ENCODE data around the gene MRGPRD. TPM values are rescaled to one million over a fixed set of nuclear protein-coding genes. Genes with fewer than 3 reads are reported as not detected.
"Not testable (repeated sequence)": the region's sequence is repeated elsewhere in the genome, so short reads cannot be mapped to it uniquely, and the experiment has no call there.

Gene MRGPRD
- total RNA-seq, 4 donors from 2014 or later: not detected

DNA sequence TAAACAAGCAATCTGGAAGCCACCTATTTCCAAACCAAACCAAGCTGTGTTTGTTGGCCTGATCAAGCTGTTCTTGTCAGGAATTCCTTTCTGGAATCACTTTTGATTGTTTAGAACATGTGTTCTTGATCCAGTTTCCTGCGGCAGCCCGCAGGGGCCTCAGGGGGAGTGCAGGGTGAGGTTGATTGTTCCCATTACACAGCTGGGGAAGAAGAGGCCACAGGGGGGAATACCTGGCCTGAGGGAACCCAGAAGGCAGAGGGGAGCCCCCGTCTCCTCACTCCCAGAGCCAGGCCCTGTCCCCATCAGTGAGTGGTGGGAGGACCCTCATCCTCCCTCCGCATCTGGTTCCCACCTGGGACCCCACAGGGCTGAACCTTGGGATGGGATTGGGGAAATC is 4.2 kb downstream of the MRGPRD start:
- H3K36me3 ChIP-seq: no peaks in the 10 kb centered on the region
- no peak overlapping the region for H3K4me3 ChIP-seq
- H3K27ac ChIP-seq: no peak overlapping the region
- no peaks in the 10 kb centered on the region for H3K27me3 ChIP-seq
- TF ChIP-seq, protein P1, sequence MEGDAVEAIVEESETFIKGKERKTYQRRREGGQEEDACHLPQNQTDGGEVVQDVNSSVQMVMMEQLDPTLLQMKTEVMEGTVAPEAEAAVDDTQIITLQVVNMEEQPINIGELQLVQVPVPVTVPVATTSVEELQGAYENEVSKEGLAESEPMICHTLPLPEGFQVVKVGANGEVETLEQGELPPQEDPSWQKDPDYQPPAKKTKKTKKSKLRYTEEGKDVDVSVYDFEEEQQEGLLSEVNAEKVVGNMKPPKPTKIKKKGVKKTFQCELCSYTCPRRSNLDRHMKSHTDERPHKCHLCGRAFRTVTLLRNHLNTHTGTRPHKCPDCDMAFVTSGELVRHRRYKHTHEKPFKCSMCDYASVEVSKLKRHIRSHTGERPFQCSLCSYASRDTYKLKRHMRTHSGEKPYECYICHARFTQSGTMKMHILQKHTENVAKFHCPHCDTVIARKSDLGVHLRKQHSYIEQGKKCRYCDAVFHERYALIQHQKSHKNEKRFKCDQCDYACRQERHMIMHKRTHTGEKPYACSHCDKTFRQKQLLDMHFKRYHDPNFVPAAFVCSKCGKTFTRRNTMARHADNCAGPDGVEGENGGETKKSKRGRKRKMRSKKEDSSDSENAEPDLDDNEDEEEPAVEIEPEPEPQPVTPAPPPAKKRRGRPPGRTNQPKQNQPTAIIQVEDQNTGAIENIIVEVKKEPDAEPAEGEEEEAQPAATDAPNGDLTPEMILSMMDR (IDR thresholded peaks at IDR 0.05): no peak
- TF ChIP-seq POLR2AphosphoS5 (IDR thresholded peaks at IDR 0.05) (no peak), POLR2A (IDR thresholded peaks at IDR 0.05) (no peak), EP300 (IDR thresholded peaks at IDR 0.05) (no peak)
- H3K9me3 ChIP-seq: no peaks in the 10 kb centered on the region
- H3K4me1 ChIP-seq: peaks cover 9% of the 10 kb centered on the region
- WGBS: 38% methylated on average over 4 of the region's 4 CpGs
- peak; percentile 26 to 40 for DNase-seq (ENCODE audit: low spot score in 2 of 2)

DNA sequence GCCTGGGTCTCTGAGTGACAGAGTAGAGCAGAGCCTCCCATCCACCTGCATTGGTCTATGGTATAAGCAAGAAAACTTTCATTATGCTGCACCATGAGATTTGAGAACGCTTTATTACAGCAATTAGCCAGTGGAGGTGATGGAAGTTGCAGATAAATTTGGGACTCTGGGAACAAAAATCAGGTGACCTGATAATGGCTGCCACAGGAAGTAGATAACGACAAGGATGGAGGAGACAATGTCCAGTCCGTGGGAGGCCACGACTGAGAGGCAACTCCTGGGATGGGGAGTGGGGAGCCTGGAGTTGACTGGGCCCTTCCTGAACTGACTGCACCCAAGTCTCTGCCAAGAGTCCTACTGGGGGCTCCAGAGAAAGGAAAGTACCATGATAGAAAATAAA is 4.7 kb downstream of the MRGPRD start:
- H3K27me3 ChIP-seq: peaks cover 1% of the 10 kb centered on the region
- no peaks in the 10 kb centered on the region for H3K9me3 ChIP-seq
- H3K4me1 ChIP-seq: peaks cover 9% of the 10 kb centered on the region
- TF ChIP-seq EP300 (IDR thresholded peaks at IDR 0.05) (no peak), POLR2AphosphoS5 (IDR thresholded peaks at IDR 0.05) (no peak), POLR2A (IDR thresholded peaks at IDR 0.05) (no peak)
- TF ChIP-seq, protein P1 (IDR thresholded peaks at IDR 0.05): no peak
- no peak overlapping the region for H3K27ac ChIP-seq
- H3K36me3 ChIP-seq: no peaks in the 10 kb centered on the region
- WGBS: 61% methylated on average over 4 of the region's 4 CpGs
- DNase-seq (ENCODE audit: low spot score in 2 of 2): peak; percentile 17 to 66
- no peak overlapping the region for H3K4me3 ChIP-seq

DNA sequence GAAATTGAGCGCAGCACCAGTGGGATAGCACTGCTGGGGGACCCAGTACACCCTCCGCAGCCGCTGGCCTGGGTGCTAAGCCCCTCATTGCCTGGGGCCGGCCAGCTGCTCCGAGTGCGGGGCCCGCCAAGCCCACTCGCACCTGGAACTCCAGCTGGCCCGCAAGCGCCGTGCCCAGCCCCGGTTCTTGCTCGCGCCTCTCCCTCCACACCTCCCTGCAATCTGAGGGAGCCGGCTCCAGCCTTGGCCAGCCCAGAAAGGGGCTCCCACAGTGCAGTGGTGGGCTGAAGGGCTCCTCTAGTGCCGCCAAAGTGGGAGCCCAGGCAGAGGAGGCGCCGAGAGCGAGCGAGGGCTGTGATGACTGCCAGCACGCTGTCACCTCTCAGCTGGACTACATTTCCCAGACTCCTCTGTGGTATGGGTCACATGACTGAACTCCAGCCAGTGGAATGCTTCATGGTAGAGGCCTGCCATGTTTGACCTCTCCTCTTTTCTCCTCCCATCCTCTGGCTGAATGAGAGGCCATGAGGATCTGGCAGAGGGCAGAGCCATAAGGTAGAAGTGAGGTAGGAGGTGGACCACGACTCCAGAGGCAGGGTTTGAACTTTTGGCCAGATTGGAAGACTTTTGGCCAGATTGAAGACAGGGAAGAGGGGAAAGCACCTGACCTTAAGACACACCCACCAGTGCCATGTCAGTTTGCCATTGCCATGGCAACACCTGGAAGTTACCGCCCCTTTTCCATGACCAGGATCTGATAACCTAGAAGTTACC is 6.2 kb downstream of the MRGPRD start:
- Histone ChIP-seq H3K4me1 (peaks cover 9% of the 10 kb centered on the region), H3K4me3 (no peak overlapping the region), H3K36me3 (no peaks in the 10 kb centered on the region), H3K9me3 (no peaks in the 10 kb centered on the region), H3K27ac (no peak overlapping the region), H3K27me3 (peaks cover 4% of the 10 kb centered on the region)
- WGBS: 98% methylated on average over 12 of the region's 23 CpGs
- DNase-seq (ENCODE audit: low spot score in 2 of 2): peak; percentile 31 to 40
- TF ChIP-seq POLR2AphosphoS5 (IDR thresholded peaks at IDR 0.05) (no peak), POLR2A (IDR thresholded peaks at IDR 0.05) (no peak), EP300 (IDR thresholded peaks at IDR 0.05) (no peak)
- TF ChIP-seq, protein P1 (IDR thresholded peaks at IDR 0.05): no peak

DNA sequence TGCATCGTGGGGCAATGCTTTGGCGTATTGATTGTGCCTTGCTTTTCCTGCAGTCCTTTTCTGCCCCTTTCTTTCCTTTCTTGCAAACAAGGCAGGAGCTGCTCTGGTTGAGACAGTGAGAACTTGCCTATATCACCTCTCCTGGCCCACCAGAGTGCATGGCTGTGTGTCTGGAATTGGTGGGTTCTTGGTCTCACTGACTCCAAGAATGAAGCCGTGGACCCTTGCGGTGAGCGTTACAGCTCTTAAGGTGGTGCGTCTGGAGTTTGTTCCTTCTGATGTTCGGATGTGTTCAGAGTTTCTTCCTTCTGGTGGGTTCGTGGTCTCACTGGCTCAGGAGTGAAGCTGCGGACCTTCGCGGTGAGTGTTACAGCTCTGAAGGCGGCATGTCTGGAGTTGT is 7.1 kb downstream of the MRGPRD start:
- 97% methylated on average over 12 of the region's 12 CpGs for WGBS
- not testable (repeated sequence) for H3K27me3 ChIP-seq, H3K27ac ChIP-seq, H3K9me3 ChIP-seq, H3K36me3 ChIP-seq, H3K4me3 ChIP-seq, H3K4me1 ChIP-seq
- peak; percentile 9 to 23 for DNase-seq (ENCODE audit: low spot score in 2 of 2)

DNA sequence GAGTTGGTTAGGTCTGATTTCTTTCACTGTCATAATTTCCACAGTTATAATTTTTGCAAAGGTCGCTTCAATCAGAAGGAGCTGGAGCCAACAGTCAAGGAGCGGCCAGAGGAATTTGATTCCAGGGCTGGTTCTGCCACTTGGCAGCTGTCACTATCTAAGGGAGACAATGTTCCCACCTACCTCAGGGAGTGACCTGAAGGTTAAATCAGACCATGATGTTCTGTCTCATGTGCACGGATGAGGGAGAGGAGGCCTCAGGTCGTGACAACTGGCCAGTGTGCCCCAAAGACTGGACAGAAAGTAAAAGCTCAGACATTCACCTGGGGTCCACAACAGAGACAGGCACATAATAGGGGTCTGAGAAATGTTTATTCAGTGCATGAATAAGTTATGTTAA is 7.6 kb downstream of the MRGPRD start:
- H3K4me3 ChIP-seq: no peak overlapping the region
- no peaks in the 10 kb centered on the region for H3K36me3 ChIP-seq
- DNase-seq (ENCODE audit: low spot score in 2 of 2): peak in 1 of 2 donors; percentile 16
- H3K4me1 ChIP-seq: peaks cover 5% of the 10 kb centered on the region
- WGBS: 69% methylated on average over 4 of the region's 4 CpGs
- peaks cover 4% of the 10 kb centered on the region for H3K27me3 ChIP-seq
- no peak overlapping the region for H3K27ac ChIP-seq
- TF ChIP-seq EP300 (IDR thresholded peaks at IDR 0.05) (no peak), POLR2A (IDR thresholded peaks at IDR 0.05) (no peak), POLR2AphosphoS5 (IDR thresholded peaks at IDR 0.05) (no peak)
- TF ChIP-seq, protein P1 (IDR thresholded peaks at IDR 0.05): no peak
- no peaks in the 10 kb centered on the region for H3K9me3 ChIP-seq

Measured in suprapubic skin (tissue), 4 donors.